Uterus (tissue), 4 donors: ENCODE data around the gene PRDM13. TPM values are rescaled to one million over a fixed set of nuclear protein-coding genes. Genes with fewer than 3 reads are reported as not detected.

Source experiments
- DNase-seq, 2 donors: peaks; one replicate each; pipeline ENCODE4 v3.0.0-alpha.2; 2019 to 2020
- H3K27ac ChIP-seq, 2 donors: fragments of 200-600 bp; sonication (generic); 1 replicate in 1 of 2; 2 replicates in 1 of 2; pipeline ENCODE4 v1.5.1; 2016 to 2018
- H3K27me3 ChIP-seq, 2 donors: fragments of 200-600 bp; sonication (generic); one replicate each; pipeline ENCODE4 v1.5.1; 2018 to 2019; ENCODE audit warnings: control low read depth in 1 of 2
- H3K36me3 ChIP-seq, 2 donors: fragments of 200-600 bp; sonication (generic); one replicate each; pipeline ENCODE4 v1.5.1; 2019; ENCODE audit warnings: control low read depth in 1 of 2
- H3K4me1 ChIP-seq, 2 donors: fragments of 200-600 bp; sonication (generic); one replicate each; pipeline ENCODE4 v1.5.1; 2018 to 2019; ENCODE audit warnings: control low read depth in 1 of 2
- H3K4me3 ChIP-seq, 2 donors: fragments of 200-600 bp; sonication (generic); 1 replicate in 1 of 2; 2 replicates in 1 of 2; pipeline ENCODE4 v1.5.1; 2018 to 2019; ENCODE audit warnings: mild to moderate bottlenecking in 1 of 2
- H3K9me3 ChIP-seq, 2 donors: fragments of 200-600 bp; sonication (generic); one replicate each; pipeline ENCODE4 v1.5.1; 2019; ENCODE audit warnings: control low read depth in 1 of 2
- POLR2A ChIP-seq, 2 donors: fragments of 450-650 bp; IDR thresholded peaks; one replicate each; pipeline ENCODE4 v1.6.1; 2016; ENCODE audit warnings: antibody characterized with exemption in 2 of 2, mild to moderate bottlenecking in 1 of 2, moderate library complexity in 1 of 2
- intact Hi-C: fragments of 100-400 bp; cut with DNase I; formaldehyde crosslinking; loops from one replicate; pipeline ENCODE4 v1.15.1; 2023; ENCODE audit warnings: low total_unique reads
- small RNA-seq: library from RNA; depleted of rRNA; stranded (forward); fragments of <200 nt; gene quantifications from one replicate; pipeline ENCODE3, GENCODE V24; 2016
- total RNA-seq, 4 donors: library from RNA; depleted of rRNA in 3 of 4; stranded (reverse); fragments of >200 nt in 3 of 4; gene quantifications; one replicate each; pipeline versions ENCODE4 v1.1.0 to v1.2.4, GENCODE V29; 2014 to 2023
- TF ChIP-seq, protein P1 (sequence below), 4 experiments: fragments of 200-600 bp in 2 of 4; fragments of 450-650 bp in 2 of 4; sonication (generic) in 2 of 4; IDR thresholded peaks; one replicate each; pipeline ENCODE4 v1.5.1; 2016 to 2019; ENCODE audit warnings: antibody characterized with exemption in 4 of 4, mild to moderate bottlenecking in 2 of 4, moderate library complexity in 1 of 4
- donor health status: DM: yes; HTN: yes; CAD: no.

PRDM13 gene
- total RNA-seq, 4 donors from 2014 or later = not detected

DNA sequence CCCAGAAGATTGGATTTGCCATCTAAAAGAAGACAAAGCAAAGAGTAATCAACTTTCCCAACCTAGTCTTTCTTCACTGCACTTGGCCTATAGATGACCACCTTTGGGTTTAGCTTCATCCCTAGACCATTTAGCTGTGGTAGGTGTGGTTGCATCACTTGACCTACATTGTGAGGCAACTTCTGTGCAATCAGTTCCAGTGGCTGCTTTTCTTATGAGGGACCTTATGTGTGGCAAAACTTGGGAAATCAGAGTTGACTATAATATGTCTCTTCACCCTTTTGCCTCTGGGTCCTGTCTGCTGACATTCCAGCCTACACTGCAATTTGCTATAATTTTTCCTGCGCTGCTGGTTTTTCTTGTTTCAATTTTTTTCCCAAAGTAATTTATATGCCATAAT lies 55.2 kb downstream of the PRDM13 start:
- no peaks in the 10 kb centered on the region for H3K27me3 ChIP-seq
- TF ChIP-seq POLR2A (IDR thresholded peaks at IDR 0.05) = no peak
- TF ChIP-seq, protein P1, sequence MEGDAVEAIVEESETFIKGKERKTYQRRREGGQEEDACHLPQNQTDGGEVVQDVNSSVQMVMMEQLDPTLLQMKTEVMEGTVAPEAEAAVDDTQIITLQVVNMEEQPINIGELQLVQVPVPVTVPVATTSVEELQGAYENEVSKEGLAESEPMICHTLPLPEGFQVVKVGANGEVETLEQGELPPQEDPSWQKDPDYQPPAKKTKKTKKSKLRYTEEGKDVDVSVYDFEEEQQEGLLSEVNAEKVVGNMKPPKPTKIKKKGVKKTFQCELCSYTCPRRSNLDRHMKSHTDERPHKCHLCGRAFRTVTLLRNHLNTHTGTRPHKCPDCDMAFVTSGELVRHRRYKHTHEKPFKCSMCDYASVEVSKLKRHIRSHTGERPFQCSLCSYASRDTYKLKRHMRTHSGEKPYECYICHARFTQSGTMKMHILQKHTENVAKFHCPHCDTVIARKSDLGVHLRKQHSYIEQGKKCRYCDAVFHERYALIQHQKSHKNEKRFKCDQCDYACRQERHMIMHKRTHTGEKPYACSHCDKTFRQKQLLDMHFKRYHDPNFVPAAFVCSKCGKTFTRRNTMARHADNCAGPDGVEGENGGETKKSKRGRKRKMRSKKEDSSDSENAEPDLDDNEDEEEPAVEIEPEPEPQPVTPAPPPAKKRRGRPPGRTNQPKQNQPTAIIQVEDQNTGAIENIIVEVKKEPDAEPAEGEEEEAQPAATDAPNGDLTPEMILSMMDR (IDR thresholded peaks at IDR 0.05) = no peak
- H3K36me3 ChIP-seq = no peaks in the 10 kb centered on the region
- no peaks in the 10 kb centered on the region for H3K9me3 ChIP-seq
- H3K4me1 ChIP-seq = no peaks in the 10 kb centered on the region
- no peak for DNase-seq
- intact Hi-C loops = no loop called here
- no peak overlapping the region for H3K27ac ChIP-seq
- H3K4me3 ChIP-seq = no peak overlapping the region

- no peak overlapping the region for H3K4me3 ChIP-seq
- no peaks in the 10 kb centered on the region for H3K4me1 ChIP-seq
- intact Hi-C loops = no loop called here
- no peak overlapping the region for H3K27ac ChIP-seq
- DNase-seq = no peak
- TF ChIP-seq, protein P1 (IDR thresholded peaks at IDR 0.05) = no peak
- no peak for TF ChIP-seq POLR2A (IDR thresholded peaks at IDR 0.05)
- H3K36me3 ChIP-seq = no peaks in the 10 kb centered on the region
- H3K27me3 ChIP-seq = no peaks in the 10 kb centered on the region
- H3K9me3 ChIP-seq = no peaks in the 10 kb centered on the region
These were observed 56.0 kb downstream of the PRDM13 start for GRCh38 chr6:99662616-99663015.

Small RNA genes within 50 kb of the gene (small RNA-seq; reads per million reads assigned to genes)
- gene RF00019 = not detected

Other genes starting within 250 kb of the PRDM13 start
- 10 to 100 TPM in 1 of 4 donors, 1 to 10 TPM in 2, under 1 TPM in 1; 0.77 to 31.8 (median 6.2) TPM for gene COQ3, start 212.6 kb upstream of the PRDM13 start, total RNA-seq
- gene PNISR, start 181.5 kb upstream of the PRDM13 start, total RNA-seq = 100 to 1,000 TPM; 107 to 265 (median 153) TPM
- gene USP45, start 91.4 kb upstream of the PRDM13 start, total RNA-seq = 10 to 100 TPM; 27.1 to 46.2 (median 29.5) TPM
- gene CCNC, start 38.2 kb upstream of the PRDM13 start, total RNA-seq = 10 to 100 TPM; 48.4 to 97.0 (median 54.8) TPM